GM18499 (cell line): ENCODE data around the gene MUSK.
"Not testable (repeated sequence)": the region's sequence is repeated elsewhere in the genome, so short reads cannot be mapped to it uniquely, and the experiment has no call there.

Experiments used
- ATAC-seq: cut with Tn5 transposase; IDR thresholded peaks from one replicate; pipeline ENCODE4 v1.9.1; 2021; ENCODE audit warnings: moderate number of reproducible peaks; ENCODE audit not compliant: insufficient read depth, unreplicated experiment

Gene MUSK

GRCh38 chr9:110688329-110688728, 19.7 kb downstream of the MUSK start:
- ATAC-seq: no peak

GRCh38 chr9:110691002-110691549, 22.5 kb downstream of the MUSK start:
- no peak for ATAC-seq

DNA sequence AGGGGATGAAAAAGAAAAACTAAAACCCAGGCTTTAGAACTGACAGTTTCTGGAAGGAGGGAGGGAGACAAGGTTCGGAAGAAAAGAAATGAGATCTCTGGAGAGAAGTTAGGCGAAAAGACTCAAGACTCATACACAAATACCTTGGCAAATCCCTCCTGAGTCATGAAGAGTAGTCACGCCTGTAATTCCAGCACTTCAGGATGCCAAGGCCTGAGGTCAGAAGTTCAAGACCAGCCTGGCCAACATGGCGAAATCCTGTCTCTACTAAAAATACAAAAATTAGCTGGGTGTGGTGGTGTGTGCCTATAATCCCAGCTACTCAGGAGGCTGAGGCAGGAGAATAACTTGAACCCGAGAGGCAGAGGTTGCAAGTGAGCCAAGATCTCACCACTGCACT, 27.3 kb downstream of the MUSK start:
- not testable (repeated sequence) for ATAC-seq

- no peak for ATAC-seq
Observed at GRCh38 chr9:110700953-110701352, 32.4 kb downstream of the MUSK start.

GRCh38 chr9:110703669-110704068, 35.1 kb downstream of the MUSK start:
- ATAC-seq: no peak

DNA sequence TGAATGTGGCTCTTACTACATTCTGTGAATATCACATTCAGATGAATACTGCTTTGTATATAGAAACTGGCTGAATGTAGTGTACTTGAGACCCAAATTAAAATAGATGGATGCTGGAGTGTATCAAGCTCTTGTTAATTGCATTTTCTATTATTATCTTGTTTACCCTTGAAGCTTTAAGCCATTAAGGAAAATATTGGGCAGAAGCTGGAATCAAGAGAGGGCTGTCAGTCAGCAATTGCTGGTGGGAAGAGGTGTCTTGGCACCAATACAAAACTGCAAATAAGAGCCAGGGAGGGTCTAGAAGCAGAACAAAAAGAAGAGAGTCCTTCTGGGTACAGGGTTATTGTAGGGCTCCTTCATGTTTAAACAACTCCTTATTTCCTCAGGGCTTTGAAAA, 38.8 kb downstream of the MUSK start:
- no peak for ATAC-seq

GRCh38 chr9:110710420-110710819, 41.8 kb downstream of the MUSK start:
- ATAC-seq: no peak

GRCh38 chr9:110712955-110713354, 44.4 kb downstream of the MUSK start:
- ATAC-seq: no peak

- no peak for ATAC-seq
Observed at GRCh38 chr9:110714314-110714713, 45.7 kb downstream of the MUSK start.

GRCh38 chr9:110728058-110728457, 59.5 kb downstream of the MUSK start:
- no peak for ATAC-seq

- no peak for ATAC-seq
Observed at GRCh38 chr9:110729641-110730040, 61.0 kb downstream of the MUSK start.

GRCh38 chr9:110731437-110732028, 62.9 kb downstream of the MUSK start:
- ATAC-seq: no peak

- ATAC-seq: no peak
Observed at GRCh38 chr9:110738982-110739381, 70.4 kb downstream of the MUSK start.

GRCh38 chr9:110742741-110743371, 74.3 kb downstream of the MUSK start:
- ATAC-seq: no peak

DNA sequence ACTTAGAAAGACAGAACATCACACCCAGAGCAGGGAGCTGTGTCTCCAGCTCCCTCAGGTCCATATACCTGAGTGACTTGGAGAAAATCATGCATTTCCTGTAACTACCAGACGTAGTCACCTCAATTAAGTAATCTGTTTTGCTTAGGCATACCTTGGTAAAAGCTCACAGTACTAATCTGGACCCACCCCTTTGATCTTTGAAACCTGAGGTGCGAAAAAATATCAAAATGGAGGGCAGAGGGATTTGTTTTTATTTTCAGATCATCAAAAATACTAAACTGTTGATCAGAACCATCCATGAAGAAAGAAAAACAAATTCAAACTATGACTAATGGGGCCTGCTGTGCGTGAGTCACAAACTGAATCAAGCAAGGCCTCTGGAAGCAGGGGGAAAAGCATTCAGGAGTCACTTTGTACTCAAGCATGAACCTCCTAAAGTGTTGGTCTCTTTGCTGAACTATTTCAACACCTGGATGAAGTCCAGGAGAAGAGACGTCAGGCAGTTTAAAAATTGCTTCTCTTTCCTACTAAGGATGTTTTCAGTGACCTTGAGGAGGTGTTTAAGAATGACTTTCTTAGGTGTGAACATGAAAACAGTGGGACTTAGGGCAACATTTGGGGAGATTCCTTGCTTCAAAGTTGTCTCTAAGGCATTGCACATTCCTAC, 76.3 kb downstream of the MUSK start:
- ATAC-seq: no peak

GRCh38 chr9:110745676-110746075, 77.1 kb downstream of the MUSK start:
- ATAC-seq: no peak

- no peak for ATAC-seq
Observed at GRCh38 chr9:110746211-110746930, 77.8 kb downstream of the MUSK start.

GRCh38 chr9:110748251-110748893, 79.8 kb downstream of the MUSK start:
- ATAC-seq: no peak

DNA sequence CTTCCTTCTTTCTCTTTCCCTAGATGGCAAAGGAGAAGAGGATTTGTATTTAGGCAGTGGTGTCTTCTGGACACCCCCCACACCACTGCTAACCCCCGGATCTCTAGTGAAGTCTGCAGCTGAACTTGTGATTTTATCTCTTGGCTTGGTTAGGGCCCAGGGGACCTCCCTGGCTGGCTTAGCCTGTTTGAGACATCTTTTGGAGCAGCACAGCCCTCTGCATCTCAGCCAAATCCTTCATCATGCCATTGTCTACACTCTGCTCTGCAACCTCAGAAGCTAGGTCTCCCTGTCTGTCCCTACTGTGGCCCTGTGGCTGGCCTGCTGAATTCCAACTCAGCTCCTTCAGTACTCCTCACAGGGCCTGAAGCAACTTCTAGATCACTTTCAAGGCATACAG, 81.7 kb downstream of the MUSK start:
- ATAC-seq: no peak

DNA sequence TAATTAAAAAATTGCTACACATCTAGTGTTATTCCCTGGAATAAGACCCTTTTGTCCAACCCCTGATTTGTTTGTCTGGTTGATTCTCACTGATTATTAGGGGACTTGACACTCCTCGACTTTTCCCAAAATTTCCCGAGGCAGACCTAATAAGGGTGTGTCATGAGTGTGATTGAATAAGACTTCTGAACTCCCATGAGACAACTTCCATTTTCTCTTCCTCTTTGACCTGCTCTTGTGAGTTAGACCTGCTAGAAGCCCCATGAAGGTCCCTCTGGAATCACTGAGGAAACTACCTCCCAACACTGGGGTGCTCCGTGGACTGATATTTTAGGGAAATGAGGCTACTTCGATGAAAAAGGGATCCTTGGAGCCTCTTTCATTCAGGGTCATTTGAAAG, 83.4 kb downstream of the MUSK start:
- ATAC-seq: no peak
